ENCODE measurements around the gene CDK13.

CDK13 gene

DNA sequence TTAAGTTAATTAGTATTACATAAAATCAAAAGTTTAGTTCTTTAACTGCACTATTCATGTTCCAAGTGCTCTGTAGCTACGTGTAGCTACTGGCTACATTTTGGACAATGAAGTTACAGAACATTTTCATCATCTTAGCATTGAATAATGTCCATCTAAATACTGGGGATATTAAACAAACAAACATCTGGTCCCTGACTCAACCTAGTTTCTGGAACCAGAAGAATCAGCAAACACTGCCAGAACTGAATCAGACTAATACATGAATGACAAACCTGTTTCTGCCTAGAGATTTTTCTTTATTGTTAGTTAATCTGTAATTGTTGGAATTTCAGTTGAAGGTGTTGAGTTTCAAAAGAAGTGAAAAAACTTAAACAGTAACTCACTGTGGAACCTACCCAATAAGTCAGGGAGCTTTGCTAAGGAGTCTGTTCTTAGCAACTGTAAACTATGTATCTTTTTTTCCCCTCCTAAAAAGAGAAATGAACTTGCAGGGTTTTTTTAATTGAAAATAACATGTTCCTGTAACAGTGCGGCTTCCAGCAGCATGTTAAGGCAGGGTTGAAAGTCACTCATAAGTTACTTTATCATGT lies 58.3 kb downstream of the CDK13 start:
- no peak for DNase-seq (ENCODE audit: low read depth)

DNA sequence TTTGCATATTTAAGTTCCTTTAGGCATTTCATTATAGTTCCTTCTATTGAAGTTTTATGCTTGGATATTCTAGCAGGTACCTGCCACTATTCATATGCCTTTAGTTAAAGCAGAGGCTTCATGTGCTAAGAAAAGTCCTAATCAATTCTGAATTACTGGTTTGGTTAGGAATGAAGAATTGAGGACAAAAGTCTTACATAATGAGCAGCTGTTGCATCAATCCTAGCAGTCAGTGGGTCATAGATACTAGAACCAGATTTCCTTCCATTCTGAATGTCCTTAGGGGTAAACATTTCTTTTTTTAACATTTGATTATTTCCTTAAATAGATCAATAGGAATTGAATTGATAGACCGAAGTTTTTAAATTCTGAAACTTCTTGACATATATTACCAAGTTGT lies 59.2 kb downstream of the CDK13 start:
- DNase-seq (ENCODE audit: low read depth) = no peak

DNA sequence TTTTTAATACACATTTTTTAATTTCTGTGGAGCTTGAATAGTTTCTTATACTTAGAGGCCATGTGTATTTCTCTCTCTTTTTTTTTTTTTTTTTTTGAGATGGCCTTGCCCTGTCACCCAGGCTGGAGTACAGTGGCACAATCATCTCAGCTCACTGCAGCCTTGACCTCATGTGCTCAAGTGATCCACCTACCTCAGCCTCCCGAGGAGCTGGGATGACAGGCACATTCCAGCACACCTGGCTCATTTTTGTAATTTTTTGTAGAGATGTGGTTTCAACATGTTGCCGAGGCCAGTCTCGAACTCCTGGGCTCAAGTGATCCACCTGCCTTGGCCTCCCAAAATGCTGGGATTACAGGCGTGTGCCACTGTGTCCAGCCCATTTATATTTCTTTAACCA lies 64.3 kb downstream of the CDK13 start:
- DNase-seq (ENCODE audit: low read depth) = no peak

DNA sequence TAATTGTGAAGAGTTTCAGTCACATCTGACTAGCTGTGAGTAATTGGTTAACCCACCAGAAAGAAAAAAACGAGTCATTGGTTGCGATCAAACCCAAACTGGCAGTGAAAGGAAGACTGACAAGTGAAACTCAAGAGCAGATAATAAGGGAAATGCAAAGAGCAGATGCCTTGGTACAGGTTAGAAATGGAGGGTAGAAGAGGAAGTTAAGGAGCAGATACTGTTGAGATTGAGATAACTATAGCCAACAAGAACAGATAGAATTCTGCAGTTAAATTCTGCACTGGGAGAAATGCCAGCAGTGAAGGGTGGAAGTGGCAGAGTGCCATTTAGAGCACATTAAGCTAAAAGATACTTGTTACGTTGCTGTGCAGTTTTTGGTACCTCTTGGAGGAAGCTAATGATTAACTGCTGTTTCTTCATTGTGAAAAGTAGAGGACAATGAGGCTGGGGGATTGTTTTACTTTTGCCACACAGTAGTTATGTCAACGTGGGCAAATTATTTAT lies 65.8 kb downstream of the CDK13 start:
- DNase-seq (ENCODE audit: low read depth) = no peak

DNA sequence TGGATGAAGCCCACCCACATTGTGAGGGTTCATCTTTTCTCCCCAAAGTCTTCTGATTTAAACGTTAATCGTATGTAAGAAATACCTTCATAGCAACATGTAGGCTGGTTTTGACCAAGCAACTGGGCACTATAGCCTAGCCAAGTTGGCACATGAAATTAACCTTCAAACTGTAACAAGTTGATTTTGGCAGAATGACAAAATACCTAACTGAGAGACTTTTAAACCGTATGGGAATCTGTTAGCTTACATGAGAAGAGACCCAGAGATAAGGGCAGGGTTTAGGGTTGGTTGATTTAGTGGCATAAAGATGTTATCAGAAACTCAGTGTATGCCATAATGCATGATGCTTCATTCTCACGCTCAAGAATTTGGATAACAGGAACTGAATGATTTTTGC lies 69.5 kb downstream of the CDK13 start:
- no peak for DNase-seq (ENCODE audit: low read depth)

DNA sequence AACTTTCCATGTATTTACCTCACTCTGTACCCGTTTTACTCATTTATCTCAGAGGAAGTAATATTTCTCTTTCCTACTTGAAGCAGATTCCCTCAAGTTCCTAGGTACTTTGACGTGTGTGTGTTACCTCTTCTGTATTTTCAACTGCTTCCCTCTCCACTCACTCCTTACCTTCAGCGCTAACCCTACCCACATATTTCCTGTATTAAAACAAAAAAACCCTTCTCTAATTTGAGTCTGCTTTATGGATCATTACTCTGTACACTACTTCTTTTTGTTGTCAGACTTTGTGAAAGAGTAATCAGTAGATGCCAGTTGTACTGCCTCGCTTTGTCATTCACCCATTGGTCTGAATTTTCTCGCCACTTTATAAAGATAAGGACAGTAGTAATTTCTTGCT lies 74.0 kb downstream of the CDK13 start:
- no peak for DNase-seq (ENCODE audit: low read depth)

DNA sequence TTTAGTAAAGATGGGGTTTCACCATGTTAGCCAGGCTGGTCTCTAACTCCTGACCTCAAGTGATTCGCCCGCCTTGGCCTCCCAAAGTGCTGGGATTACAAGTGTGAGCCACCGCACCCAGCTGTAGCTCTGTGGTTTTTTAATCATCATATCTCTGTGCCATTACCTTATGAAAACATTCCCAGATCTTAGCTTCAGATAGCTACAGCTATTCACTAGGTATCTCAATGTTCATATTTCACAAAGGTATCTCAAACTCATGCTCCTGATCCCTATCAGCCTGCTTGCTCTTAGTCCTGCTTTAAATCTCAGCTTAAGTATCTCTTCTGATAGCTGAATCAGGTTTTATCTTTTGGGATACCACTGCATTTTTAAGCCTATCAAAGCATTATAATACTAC lies 74.8 kb downstream of the CDK13 start:
- DNase-seq (ENCODE audit: low read depth) = no peak

DNA sequence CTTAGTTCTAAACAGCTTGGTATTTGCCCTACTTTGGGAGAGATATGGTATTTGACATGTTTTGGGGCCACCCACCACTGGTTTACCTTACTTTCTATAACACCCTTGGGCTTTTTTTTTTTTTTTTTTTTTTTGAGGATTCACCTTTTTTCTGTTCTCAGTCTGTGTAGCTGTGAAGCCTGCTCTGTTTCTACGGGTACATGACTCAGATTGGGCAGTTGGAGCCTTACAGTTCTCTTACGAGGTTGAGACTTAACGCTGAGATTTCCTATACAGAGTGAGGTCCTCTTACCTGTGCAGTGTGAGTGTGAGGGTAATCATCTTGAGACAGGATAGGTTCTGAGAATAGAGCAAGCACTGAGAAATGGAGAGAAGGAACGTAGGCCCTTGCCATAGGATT lies 77.5 kb downstream of the CDK13 start:
- no peak for DNase-seq (ENCODE audit: low read depth)

DNA sequence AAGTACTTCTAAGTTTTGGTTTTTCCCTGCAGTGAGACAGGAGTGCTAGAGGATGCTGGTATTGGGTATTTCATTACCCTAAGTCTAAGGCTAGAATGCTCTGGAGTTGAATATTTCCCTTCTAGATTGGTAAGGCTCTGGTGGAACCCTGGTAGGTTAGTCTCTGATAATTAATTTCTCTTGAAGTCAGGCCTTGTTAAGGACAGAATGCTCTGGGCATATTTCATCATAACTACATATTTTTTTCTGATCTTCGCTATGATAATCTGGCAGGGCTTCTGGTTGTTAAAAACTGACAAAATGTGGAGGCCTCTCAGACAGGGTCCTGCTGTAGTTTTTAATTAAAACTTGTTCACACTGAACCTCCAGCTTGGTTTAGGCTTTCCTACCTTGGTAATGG lies 83.8 kb downstream of the CDK13 start:
- DNase-seq (ENCODE audit: low read depth) = no peak

DNA sequence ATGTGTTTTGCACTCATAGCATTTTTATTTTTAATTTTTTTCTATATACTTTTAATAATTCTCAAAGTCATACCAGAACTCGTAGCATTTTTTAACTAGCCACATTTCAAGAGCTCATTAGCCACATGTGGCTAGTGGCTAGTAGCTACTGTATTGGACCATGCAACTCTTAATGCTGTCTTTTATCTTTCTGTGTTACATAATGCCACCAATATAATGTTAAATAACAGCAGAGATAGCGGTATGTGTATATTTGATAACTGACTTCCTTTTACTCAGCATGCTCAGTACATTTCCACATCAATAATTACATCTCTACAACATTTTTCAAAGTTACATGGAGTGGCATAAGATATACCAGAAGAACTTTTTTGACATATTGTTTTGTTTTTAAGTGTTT lies 91.4 kb downstream of the CDK13 start:
- DNase-seq (ENCODE audit: low read depth) = no peak

DNA sequence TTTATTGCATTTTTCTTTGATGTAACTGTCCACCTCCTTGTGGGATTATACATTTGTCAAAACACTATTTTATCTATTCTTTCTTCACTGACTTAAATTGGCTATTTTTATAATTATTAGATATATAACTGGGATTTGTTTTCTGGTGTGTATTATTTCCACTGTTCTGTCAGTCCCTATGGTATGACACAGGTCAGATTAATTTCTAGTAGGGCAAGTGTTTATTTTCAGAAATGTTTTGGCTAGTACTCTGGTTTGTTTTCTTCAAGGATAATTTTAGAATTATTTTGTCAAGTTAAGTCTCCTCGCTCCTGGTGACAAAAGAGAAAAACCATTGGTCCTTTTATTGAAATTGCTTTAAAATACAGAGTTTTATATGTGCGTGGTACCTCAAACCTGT lies 93.1 kb downstream of the CDK13 start:
- DNase-seq (ENCODE audit: low read depth) = no peak

DNA sequence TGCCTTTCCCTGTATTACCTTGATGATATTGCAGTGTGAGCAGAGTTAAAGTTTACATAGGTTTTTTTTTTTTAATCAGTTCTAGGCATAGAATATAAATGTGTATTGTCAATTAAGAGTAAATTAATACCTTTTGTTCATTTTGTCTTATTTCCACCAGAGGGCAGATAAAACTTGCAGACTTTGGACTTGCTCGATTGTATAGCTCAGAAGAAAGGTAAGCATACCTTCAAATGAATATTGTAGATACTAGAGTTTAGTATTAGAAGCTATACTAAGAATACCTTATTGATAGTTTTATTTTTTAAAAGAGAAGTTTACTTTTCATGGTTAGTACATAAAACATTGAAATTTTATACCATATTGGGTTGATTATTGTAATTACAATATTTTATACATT lies 97.6 kb downstream of the CDK13 start:
- no peak for DNase-seq (ENCODE audit: low read depth)

DNA sequence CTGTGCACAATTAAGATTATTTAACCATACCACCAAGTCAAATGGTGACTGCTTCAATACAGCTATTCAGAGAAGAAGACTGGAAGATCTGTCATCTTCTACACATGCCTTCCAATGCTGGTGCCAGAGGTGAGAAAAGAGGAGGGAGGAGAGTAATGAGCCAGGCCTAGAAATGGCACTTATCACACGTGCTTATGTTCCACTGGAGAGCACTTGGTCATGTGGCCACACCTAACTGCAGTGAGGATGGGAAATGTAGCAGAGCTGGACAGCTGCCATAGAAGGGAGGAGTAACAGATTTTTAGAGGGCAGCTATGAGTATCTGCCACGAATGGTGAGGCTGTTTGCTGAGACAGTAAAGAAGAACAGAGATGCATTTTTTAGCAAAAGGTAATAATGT lies 107.2 kb downstream of the CDK13 start:
- DNase-seq (ENCODE audit: low read depth) = no peak

DNA sequence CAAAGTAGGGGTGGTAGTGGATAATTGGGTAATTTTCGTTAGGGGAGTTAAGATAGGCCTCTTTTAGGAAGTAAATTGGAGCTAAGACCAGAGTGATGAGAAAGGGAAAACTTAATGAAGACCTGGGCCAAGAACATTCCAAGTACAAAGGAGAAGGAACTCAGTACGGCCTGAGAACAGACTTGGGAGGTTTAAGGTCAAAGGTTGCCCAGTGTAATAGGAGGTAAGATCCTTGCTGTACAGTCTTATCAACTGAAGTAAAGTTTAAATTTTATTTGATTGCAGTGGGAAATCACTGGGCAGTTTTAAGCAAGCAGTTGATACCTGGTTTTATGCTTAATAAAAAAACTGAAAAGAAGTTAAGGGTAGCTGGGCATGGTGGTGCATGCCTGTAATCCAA lies 108.0 kb downstream of the CDK13 start:
- no peak for DNase-seq (ENCODE audit: low read depth)

DNA sequence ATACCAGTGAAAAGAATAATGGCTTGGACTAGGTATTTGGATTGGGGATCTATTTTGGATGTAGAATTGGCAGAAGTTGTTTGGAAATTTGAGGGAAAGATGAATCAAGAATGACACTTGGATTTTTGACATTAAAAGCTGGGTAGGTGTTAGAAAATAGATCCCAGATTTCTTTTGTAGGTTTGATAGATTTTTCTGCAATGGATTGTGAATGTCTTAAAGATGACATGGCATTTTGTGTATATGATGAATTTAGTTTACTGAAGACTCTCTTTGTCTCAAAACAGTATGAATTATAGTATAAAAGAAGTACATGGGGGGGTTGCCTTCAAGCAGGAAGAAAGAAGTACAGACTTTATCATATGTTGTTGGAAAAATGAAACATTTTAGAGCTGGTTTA lies 108.6 kb downstream of the CDK13 start:
- no peak for DNase-seq (ENCODE audit: low read depth)

DNA sequence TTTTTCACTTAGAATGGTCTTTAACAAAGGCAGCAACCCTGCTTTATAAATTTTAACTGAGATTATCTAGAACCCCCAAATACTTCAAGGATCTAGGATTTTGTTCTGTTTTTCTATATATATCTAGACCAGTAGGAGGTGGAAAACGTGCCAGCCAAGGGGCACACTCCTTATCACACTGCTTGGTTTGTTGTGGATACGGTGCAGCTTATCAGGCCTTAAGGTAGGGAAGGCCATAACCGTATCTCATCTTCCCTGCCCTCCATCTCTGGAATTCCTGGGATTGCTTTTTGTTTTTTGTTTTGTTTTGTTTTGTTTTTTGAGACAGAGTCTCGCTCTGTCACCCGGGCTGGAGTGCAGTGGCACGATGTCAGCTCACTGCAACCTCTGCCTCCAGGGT lies 109.0 kb downstream of the CDK13 start:
- no peak for DNase-seq (ENCODE audit: low read depth)

DNA sequence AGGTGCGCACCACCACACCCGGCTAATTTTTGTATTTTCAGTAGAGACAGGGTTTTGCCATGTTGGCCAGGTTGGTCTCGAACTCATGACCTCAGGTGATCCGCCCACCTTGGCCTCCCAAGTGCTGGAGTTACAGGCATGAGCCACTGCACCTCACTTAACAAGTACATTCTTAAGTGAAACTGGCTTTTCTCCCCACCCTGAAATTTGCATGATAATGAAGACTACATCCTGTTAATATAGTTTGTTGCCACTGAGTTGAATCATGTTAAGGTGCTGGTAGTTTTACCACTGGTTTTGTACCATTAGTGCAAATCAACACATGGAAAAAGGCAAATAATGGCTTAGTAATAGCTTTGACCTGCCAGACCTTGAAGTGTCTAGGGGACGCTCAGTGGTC lies 122.2 kb downstream of the CDK13 start:
- no peak for DNase-seq (ENCODE audit: low read depth)

DNA sequence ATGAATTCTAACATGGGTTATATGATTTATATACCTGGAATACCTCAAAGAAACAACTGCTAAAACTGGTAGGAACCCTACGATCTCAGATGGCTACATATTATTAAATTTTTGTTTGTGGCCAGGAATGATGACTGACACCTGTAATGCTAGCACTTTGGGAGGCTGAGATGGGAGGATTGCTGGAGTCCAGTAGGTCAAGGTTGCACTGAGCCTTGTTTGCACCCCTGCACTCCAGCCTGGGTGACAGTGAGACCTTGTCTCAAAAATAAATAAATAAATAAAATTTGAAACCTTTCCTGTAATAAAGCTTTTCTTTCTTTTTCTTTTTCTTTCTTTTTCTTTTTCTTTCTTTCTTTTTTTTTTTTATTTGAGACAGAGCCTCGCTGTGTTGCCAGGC lies 123.2 kb downstream of the CDK13 start:
- DNase-seq (ENCODE audit: low read depth) = no peak

DNA sequence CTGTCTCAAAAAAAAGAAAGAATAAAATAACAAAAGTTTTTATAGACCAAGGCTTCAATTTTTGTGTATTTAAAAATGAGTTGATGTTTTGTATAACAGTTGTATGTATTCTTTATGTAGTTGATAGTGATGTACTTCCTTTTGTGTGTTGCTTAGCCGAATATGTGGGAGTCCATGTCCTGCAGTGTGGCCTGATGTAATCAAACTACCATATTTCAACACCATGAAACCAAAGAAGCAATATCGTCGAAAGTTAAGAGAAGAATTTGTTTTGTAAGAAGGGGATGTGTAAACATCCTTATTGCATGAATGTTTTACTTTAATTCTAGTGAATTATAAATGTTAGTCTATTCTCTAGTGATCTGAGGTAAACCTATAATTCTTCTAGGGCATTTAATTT lies 127.8 kb downstream of the CDK13 start:
- no peak for DNase-seq (ENCODE audit: low read depth)

DNA sequence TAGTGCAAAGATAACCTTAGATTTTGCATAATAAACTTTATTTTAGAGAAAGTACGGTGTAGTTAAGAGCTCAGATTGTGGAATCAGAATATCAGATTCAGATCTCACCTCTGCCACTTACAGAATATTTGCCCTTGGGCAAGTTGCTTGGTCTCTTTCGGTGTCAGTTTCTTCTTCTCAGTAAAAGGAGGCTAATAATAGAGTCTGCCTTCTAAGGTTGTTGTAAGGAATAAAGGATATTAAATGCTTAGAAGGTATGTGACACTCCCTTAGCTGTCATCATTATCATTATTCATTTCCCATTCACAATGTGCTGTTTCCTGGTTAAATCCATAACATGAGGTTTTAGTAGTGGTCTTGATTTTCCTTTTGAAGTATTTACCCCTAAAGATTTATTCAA lies 142.1 kb downstream of the CDK13 start:
- no peak for DNase-seq (ENCODE audit: low read depth)

DNA sequence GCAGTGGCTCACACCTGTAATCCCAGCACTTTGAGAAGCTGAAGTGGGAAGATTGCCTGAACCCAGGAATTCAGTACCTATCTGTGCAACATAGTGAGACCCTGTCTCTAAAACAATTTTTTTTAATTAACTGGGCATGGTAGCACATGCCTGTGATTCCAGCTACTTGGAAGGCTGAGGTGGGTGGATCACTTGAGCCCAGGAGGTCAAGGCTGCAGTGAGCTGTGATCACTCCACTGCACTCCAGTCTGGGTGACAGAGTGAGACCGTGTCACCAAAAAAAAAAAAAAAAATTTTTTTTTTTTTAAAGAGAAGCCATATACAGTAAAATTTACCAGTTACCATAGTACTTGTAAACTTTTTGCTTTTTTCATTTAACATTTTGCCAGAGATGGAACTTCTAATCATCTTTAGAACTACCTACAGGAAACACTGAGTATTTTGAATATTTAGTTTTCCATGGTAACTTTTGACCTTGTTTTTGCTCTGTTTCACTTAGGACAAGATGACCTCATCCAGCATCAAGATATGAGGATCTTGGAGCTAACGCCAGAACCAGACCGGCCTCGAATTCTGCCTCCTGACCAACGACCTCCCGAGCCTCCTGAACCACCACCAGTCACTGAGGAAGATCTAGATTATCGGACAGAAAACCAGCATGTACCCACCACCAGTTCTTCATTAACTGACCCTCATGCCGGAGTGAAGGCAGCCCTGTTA lies 143.7 kb downstream of the CDK13 start:
- DNase-seq (ENCODE audit: low read depth) = no peak

DNA sequence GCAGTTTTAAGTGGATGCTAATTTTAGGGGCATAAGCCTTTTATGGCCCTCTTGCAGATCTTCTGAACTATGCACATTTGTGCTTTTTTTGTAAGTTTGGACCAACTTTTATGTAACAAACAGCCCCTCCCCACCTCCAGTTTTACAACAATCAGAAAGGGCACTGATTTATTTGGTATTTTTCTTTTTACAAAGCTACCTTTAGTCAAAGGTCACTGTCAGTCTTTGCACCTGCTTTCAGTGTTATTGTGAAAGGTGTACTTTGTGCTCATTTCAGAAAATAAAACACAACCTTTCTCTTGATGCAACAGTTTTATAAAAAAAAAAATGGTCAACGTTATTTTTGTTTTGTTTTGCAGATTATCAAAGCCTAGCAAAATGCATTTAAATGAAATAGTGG lies 145.2 kb downstream of the CDK13 start:
- DNase-seq (ENCODE audit: low read depth) = no peak

DNA sequence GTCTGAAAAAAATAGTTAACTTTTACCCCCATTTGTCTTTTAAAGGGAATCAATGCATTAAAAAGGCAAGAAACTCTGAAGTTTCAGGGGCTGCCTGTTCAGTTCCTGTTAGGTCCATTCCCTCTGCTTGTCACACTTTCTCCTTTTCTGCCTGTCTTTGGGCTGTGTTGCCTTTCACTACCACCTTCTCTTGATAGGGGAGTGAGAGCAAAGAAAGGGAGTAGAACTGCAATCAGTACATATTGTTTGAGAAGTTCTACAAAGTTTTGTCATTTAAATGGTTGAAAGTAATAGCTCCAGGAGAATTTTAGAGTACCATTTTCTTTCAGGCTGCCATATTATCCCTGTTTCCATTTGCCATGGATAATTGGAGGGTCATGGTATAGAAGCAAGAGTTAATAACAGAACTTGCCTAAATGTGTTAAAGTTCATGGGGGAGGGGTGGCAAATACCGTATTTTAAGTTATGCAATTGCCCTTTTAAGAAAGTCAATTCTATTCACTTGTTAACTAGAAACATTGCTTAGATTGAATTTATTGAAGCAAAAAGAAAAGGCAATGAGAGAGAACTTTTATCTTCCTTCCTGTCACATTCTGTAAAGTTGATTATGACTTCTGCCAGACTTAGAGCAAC lies 145.8 kb downstream of the CDK13 start:
- DNase-seq (ENCODE audit: low read depth) = no peak

DNA sequence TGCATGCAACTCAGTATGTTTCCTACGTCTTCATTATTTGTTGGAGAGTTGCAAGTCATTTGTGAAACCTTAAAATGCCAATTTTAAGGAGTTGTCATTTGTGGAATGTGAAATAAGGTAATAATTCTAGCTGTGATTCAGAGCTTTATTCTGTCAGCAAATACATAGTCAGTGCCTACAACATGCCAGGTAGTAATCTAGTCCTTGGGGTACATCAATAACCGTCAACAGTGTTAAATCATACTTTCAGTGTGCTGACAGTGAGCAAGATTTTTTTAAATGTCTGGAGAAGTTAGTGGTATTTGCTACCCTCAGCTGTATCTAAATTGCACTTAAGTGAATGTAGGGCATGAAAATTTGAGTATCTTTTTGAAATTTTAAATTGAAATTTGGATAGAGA lies 147.7 kb downstream of the CDK13 start:
- no peak for DNase-seq (ENCODE audit: low read depth)

All from stimulated activated CD8-positive, alpha-beta memory T cell treated with anti-CD3 and anti-CD28 coated beads, Interleukin-15, amount 100 ng/mL, for 24 hours (primary cell).